HG02840 (cell line): ENCODE results near the gene TXK.
"Not testable (repeated sequence)": the region's sequence is repeated elsewhere in the genome, so short reads cannot be mapped to it uniquely, and the experiment has no call there.

ENCODE experiments used
- ATAC-seq: cut with Tn5 transposase; IDR thresholded peaks from one replicate; pipeline ENCODE4 v1.9.1; 2021; ENCODE audit warnings: mild to moderate bottlenecking, moderate library complexity, moderate number of reproducible peaks; ENCODE audit not compliant: unreplicated experiment, low FRiP score

The TXK gene

DNA sequence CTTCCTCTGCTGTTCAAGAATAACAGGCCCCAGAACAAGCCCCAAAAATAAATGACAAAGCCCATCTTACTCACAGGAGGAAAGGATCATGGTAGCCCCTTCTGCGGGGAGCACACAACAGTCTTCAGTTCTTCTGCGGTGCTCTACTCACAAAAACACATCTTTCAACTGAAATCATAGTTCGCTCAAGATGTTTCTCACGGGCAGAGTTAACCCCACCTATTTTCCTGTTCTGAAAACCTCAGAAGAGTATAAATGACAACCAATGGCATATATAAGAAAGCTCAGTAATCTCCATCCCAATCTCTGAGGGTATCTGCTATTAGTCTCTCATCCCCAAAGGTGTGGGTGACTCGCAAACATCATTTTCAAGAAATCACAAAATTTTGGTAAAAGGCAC, at the start of gene TXK:
Gene TXK (minus strand): TSS at position 170 of the 400 bp plus-strand sequence. CDS start 80 bp downstream, at position 90.
- ATAC-seq: no peak

DNA sequence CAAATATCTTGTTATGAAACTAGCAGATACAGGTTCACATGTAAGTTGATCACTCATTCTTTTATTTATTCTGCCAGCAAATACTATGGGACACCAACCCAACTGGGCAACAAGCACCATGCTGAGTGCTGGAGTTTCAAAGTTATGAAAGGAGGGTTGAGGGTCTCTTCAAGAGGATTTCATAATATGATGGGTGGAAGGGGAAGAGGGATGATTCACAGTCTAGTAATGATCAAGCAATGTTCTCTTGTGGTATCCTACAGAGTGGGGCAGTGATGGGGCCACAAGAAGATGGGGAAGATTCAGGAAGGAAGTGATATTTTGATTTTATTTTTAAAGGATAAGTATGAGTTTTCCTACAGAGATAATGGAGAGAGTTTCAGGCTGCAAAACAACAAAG, 46.2 kb upstream of the TXK start:
- ATAC-seq: no peak

DNA sequence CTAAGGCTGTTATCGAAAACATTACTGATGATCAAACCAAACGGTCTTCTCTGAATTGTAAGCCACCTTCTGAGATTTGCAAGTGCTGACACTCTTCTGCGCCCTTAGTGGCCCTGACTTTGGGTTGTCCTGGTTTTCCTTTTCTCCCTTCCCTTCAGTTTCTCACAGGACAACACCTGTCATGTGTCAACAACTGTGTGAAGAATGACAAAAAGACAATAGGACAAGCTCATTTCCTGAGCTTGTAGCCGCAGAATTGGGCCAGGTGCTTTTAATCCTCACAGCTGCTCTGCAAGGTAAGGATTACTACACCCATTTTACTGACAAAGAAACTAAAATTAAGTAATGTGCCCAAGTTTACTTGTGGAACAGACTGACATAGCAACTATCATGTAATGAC, 44.9 kb upstream of the TXK start:
- no peak for ATAC-seq

DNA sequence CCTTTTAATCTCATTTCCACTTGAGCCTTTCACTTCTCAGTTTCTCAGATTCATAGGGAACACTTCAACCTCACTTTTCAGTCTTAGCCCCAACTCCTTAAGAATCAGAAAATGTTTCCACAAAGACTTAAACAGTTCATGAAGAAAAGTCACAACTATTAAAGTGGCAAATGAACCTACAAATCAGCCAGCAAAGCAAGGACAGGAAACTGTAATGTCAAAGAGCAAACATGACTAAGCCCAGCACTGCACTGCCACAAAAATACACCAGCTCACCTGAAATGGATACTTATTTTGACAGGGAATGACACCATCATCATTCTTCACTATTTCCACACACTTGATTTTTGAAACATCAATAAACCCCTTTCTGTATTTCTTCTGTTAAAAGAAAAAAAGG, 41.8 kb upstream of the TXK start:
- no peak for ATAC-seq

DNA sequence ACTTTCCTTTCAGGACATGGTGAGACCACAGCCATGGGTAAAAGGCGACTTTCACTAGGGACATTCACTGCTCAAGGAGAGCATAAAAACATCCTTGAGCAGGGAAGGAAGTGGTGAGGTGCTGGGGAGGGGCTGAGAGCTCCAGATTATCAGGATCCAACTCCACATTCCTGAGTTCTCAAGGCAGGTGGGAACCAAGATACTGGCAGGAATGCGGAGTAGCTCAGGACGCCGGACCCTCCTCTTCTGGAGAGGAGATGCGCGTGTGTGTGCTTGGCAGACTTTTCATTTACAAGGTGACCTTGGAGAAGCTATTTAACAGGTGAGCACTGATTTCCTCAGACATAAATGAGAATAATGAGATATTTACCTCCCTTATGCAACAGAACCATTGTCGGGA, 41.3 kb upstream of the TXK start:
- no peak for ATAC-seq

DNA sequence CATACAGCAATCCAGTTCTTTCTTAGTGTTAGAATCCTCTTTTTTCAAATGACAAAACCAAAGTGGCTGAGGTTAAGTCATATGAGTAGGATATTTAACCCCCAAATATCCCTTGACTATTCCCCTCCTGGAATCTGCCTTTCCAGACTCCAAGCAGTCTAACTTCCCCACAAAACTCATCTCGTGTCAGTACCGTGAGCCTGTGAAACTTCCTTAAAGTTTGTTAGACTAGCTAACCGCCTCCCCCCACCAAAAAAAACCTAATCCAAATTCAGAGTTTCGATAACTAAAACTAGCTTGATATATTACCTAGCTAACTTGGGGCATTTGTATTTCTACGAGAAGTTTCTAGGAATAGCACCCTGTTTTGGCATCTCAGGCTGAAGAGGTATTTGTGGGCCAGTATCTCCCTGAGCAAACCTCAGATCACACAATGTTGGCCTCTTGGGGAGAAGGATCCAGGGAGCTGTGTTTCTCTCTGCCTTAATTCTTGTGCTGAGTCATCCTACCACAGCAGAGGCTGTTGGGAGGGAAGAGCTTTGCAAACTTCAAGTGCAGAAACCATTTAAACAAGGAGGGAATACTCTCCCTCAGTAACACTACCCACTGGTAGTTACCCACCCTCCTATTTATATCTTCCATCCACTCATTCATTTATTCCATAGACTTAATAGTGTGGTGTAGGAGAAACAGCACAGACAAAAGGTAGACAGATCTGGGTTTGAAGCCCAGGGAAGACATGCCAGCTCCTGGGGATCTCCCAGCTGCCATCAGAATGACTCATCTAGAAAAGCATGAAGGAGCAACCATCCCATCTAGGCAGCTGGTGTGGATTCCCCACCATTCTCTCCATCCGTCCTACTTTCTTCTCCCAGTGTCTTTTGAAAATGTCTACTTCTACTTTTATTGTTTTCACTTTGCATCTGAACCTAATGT, 39.3 kb upstream of the TXK start:
- peak; percentile 60 for ATAC-seq

DNA sequence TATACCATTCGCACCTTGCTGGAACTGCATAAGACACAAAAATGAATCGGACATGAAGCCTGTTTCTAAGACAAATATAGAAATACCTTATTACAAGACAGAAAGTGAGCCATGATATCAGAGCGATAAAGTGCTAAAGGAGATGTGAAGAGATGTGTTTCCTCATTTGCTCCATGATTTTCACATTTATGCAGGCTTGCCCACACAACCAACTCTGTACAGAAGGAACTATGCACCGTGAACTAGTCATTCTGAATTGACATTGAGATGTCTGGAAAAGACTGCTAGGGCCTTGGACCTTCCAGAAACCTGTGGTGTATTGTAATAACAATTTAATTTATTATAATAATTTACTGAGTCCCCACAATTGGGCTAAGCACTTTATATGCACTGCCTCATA, 38.6 kb upstream of the TXK start:
- no peak for ATAC-seq

DNA sequence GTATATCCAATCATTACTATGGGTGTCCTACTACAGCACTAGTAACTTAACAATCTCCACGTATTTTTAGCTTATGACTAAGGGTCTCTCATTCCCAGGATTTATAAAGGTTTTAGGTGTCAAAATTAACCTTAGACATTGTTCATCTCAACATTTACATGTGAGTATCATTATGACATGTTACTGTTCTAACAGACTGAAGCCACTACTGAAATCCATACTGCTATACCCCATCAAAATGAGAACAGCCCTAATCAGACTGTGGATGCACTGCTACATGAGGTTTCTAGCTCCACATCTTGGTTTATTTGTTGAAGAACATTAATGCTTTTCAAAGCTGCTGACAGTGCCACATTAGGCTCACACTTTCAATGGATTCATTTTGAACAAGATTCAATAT, 35.6 kb upstream of the TXK start:
- no peak for ATAC-seq

DNA sequence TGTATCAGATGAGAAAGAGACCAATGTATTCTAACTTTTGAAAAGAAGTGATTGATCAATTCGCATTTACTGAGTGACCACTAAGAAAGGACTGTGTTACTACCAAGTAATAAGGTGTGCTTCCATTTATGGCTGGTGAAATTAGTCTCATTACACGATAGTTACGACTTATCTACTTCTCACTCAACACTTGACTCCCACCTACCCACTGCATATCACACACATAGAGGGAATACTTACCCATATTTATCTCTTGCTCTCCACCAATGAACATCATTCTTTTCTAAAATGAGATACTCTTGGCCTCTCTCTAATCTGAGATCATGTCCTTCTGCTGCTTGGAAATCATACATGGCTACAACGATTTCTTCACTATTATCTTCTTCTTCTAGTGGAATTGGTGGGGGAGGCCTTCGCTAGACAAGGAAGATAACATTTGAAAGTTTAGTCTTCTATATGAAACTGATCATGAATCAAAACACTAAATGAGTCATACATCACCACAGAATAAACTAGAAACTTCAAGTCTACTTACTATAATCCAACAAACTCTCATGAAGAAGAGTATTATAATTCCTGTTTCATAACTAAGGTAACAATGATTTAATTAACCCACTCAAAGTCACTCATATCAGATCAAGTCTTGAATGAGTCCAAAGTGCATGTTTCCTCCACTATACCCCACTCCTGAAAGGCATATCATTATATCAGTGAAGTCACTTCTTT, 33.7 kb upstream of the TXK start:
- no peak for ATAC-seq

DNA sequence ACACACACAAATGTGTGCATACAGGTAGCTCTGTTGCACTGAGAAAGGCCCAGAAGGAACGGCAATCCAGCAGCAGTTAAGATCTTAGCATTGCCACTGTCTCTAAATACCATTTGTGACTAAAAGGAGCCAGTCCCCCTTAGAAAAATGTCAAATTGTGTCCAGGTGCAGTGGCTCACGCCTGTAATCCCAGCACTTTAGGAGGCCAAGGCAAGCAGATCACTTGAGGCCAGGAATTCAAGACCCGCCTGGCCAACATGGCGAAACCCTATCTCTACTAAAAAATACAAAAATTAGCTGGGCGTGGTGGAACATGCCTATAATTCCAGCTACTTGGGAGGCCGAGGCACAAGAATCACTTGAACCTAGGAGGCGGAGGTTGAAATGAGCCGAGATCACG, 30.5 kb upstream of the TXK start:
- ATAC-seq: not testable (repeated sequence)

DNA sequence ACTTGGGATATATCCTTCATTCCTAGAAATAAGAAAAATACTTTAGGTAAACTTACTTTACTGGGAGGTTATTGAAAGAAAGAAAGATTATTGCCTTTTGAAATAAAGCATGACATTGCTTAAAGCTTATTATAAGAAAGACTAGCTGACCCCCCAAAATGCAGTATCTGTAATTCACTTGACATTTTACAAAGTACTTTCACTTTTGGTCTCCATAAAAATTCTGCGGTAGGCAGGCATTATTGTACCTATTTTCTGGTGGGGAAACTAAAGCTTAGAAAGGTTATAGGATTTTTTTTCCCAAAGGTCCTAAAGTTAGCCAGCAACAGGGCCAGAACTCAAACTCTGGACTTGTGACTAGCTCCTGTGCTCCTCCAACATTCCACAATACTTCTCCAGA, 29.7 kb upstream of the TXK start:
- no peak for ATAC-seq

DNA sequence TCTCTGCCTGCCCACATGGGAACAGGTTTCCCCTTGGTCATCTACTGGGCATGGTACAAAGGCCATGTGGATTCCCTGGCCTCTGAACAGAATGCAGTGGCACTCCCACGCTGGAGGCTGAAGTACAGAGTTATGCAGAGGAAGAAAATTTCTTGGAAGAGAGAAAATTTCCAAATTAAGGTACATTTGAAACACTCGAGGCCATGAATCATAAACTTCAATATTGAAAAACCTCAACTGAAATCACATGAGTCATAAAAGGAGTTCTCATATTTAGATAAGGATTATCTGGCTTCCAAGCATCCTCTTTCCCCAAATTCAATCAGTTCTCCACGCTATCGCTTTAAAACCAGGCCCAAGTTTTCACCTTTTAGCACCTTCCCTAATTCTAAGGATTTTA, 28.1 kb upstream of the TXK start:
- ATAC-seq: no peak

DNA sequence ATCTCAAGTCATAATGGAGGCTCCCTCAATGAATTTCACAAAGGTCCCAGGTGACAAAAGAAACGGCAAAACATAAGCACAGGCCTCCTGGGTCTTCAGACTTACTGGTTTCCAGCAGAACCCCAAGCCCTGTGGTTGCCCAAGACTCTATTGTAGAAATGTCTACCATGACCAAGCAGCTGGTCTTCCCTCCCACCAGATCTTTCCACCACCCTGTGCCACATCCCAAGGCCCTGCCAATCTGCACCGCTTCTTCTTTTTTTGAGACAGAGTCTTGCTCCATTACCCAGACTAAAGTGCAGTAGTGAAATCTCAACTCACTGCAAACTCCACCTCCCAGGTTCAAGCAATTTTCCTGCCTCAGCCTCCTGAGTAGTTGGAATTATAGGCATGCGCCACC, 23.2 kb upstream of the TXK start:
- no peak for ATAC-seq

DNA sequence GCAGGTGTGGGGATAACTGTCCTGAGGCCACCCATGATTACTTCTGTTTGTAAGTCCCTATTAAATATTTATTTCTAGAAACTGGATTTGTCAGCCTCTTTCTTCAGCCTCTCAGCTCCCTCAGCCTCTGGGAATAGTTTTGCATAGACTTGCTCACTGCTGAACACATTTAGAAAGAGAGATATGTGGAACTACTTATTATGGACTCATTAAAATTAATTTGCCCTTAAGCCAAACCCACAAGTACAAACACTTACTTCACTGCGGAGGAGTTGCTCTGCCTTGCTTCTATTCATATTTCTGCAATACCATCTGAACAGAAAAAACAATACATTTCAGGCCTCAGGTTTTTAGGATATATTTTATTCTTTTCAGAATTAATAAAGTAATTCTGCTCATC, 22.4 kb upstream of the TXK start:
- ATAC-seq: no peak

DNA sequence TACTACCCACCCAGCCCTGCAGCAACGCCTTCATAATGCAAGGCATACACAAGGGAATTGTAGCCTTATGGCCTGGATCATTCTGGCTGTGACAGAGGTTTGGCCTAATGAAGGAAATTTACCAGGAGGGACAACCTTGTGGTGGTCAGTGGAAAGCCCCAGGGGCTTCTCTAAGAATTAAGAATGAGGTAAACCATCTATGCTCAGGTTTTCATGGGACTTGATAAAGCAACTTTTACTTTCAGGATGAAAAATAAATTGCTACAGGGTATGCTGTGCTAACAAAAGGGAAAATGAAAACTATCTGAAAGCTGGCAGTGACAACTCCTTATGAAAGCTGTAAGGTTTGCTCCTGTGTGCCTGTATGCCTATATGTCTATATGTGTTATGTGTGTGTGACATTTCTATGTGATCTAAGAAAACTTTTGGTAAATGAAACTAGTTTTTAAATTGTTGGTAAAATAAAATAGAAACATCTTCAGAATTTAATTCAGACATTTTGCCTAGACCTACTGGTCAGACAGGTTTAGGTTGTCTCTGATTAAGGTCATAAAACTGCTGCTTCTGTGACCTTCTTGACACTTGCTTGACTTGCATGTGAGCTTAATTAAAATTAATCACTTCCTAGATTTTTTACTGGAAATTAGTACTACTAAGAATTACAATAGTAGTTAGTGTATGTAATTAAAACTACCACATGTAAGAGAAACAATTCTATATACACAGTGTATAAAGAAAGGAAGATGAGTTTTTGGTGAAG, 19.9 kb upstream of the TXK start:
- ATAC-seq: peak; percentile 71

DNA sequence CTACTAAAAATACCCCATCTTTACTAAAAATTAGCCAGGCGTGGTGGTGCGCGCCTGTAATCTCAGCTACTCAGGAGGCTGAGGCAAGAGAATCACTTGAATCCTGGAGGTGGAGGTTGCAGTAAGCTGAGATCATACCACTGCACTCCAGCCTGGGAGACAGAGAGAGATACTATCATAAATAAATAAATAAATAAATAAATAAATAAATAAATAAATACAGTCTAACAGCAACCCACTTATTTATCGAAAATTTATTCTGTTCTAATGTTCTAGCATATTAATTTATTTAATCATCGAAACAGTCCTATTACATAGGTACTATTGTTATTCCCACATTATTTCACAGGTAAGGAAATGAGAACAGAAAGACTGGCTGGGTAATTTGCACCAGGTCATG, 18.2 kb upstream of the TXK start:
- ATAC-seq: no peak

DNA sequence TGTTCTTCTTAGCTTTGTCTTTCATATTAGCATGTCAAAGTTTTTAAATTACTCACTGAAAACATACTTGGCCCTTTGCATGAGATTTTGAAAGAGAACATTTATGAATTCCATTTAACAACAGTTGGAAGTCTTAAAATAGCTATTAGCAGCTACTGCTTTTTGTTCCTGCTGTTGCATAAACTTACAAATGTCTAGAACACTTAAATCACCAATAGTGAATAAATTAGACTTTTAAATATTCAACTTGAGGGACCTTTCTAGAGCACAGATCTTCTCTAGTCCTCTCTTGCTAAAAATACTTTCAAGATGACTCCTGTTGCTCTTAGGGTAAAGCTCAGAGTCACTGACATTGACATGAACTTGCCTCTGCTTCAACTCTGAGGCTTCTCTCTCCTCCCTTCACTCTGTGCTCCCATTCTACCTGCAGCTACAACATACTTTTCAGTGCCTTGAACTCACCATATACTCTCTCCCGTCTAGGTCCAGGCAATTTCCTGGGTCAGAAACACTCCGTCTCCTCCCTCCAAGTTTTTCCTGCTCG, 15.8 kb upstream of the TXK start:
- ATAC-seq: no peak

DNA sequence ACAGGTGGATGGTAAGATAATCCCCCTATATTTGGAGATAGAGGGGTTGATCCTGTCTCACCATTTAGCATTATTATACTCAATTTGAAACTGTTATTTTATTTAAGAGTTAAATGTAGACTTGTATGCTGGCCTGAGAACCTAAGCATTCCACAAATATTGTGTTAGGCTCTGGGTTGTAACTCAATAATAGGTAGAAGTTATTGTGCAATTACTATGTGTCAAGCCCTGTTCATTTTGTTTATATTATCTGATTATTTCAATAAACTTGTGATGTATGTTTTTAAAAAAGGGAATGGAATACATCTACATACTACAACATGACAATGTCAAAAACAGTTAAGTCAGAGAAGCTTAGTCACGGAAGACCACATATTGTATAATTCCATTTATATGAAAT, 13.6 kb upstream of the TXK start:
- ATAC-seq: no peak

DNA sequence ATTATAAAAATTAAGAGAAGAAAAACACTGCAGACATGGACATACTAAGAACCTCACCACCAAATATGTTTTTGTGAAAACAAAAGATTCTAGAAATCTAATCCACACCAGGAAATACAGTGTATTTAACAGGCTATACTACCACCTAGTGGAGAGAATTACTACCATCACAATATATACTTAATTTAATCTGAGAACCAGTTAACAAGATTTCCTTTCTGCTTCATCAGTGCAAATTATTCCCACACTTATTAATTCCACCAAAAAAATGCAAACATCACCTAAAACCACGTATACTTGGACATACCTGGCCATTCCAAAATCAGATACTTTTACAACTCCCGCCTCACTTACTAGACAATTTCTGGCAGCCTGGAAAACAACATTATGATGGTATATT, 7.0 kb upstream of the TXK start:
- ATAC-seq: no peak

DNA sequence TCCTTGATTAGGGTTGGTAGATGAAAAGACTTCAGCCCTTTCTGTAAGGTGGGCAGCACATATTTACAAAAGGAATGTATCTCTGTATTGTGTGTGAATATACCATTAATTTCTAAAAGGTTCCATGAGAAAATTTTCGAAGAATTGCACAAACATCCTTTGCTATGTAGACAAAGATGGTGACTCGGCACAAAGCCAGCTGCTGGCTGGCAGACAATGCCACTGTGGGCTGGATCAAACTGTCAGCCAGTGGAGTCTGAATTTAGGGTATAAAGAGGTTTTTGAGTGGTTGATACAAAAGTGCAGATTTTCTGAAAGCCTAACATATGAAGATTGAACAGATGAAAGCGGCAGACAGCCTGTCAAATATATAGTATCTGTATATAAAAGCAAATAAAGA, 5.6 kb upstream of the TXK start:
- ATAC-seq: no peak

DNA sequence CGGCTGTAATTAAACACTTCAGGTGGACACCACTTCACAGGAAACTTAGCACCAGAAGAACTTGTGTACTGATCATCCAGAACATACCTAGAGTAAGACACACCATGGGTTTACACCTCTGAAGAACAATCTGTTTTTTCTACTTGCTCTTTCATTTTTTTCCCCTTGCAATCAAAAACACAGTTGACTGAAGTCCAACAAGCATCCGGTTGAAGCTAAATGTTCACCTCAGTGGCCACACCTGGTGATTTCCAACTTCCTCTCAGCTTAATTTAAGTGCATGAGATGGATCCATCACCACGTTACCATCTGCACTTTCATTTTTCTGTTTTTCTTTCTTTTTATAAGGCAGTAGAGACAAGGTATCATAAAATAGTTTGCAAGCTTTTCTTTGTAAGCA, 4.9 kb upstream of the TXK start:
- ATAC-seq: peak; percentile 81
